ENCODE measurements around the gene DSCAM.

Gene DSCAM

GRCh38 chr21:39961251-39961650 lies 885.7 kb downstream of the DSCAM start:
- Histone ChIP-seq H3K27ac (ENCODE audit: low read depth, low read length, severe bottlenecking) (no peak overlapping the region), H3K4me3 (ENCODE audit: extremely low read depth, insufficient read depth, low read length, poor library complexity, severe bottlenecking) (no peak overlapping the region), H3K4me1 (ENCODE audit: control insufficient read depth, insufficient read depth, low read length, poor library complexity, severe bottlenecking) (no peaks in the 10 kb centered on the region), H3K9me3 (ENCODE audit: control insufficient read depth, low read length) (peaks cover 4% of the 10 kb centered on the region), H3K36me3 (ENCODE audit: control insufficient read depth, insufficient read depth, low read length) (no peaks in the 10 kb centered on the region)
- no CpG with 5 or more reads among the region's 1 CpG for WGBS, 2 experiments (ENCODE audit: insufficient coverage in 2 of 2)
